ENCODE data around the gene ZC3HAV1. TPM values are rescaled to one million over a fixed set of nuclear protein-coding genes. Genes with fewer than 3 reads are reported as not detected.
"Not testable (repeated sequence)": the region's sequence is repeated elsewhere in the genome, so short reads cannot be mapped to it uniquely, and the experiment has no call there.

ZC3HAV1 gene
- total RNA-seq, 1 donor: 122 TPM

GRCh38 chr7:139081584-139081983, 27.9 kb downstream of the ZC3HAV1 start:
- no peak overlapping the region for H3K4me3 ChIP-seq (ENCODE audit: low read length)
- H3K4me1 ChIP-seq (ENCODE audit: insufficient read depth, low read length): peaks cover 38% of the 10 kb centered on the region

GRCh38 chr7:139080905-139081304, 28.6 kb downstream of the ZC3HAV1 start:
- H3K4me1 ChIP-seq (ENCODE audit: insufficient read depth, low read length): peaks cover 32% of the 10 kb centered on the region
- H3K4me3 ChIP-seq (ENCODE audit: low read length): no peak overlapping the region

More at GRCh38 chr7:139081584-139081983, 27.9 kb downstream of the ZC3HAV1 start:
- Histone ChIP-seq H3K27me3 (ENCODE audit: insufficient read depth, low read length) (no peaks in the 10 kb centered on the region), H3K9me3 (ENCODE audit: low read depth, low read length) (peaks cover 1% of the 10 kb centered on the region)

GRCh38 chr7:139079861-139080260, 29.7 kb downstream of the ZC3HAV1 start:
- peaks cover 24% of the 10 kb centered on the region for H3K4me1 ChIP-seq (ENCODE audit: insufficient read depth, low read length)

More at GRCh38 chr7:139080905-139081304, 28.6 kb downstream of the ZC3HAV1 start:
- Histone ChIP-seq H3K9me3 (ENCODE audit: low read depth, low read length) (no peaks in the 10 kb centered on the region), H3K27me3 (ENCODE audit: insufficient read depth, low read length) (no peaks in the 10 kb centered on the region)

GRCh38 chr7:139078911-139079310, 30.6 kb downstream of the ZC3HAV1 start:
- H3K27me3 ChIP-seq (ENCODE audit: insufficient read depth, low read length): no peaks in the 10 kb centered on the region
- no peak overlapping the region for H3K4me3 ChIP-seq (ENCODE audit: low read length)
- H3K4me1 ChIP-seq (ENCODE audit: insufficient read depth, low read length): peaks cover 21% of the 10 kb centered on the region
- H3K9me3 ChIP-seq (ENCODE audit: low read depth, low read length): no peaks in the 10 kb centered on the region

More at GRCh38 chr7:139079861-139080260, 29.7 kb downstream of the ZC3HAV1 start:
- Histone ChIP-seq H3K4me3 (ENCODE audit: low read length) (no peak overlapping the region), H3K9me3 (ENCODE audit: low read depth, low read length) (no peaks in the 10 kb centered on the region), H3K27me3 (ENCODE audit: insufficient read depth, low read length) (no peaks in the 10 kb centered on the region)

GRCh38 chr7:139078399-139078798, 31.1 kb downstream of the ZC3HAV1 start:
- Histone ChIP-seq H3K4me1 (ENCODE audit: insufficient read depth, low read length) (peaks cover 26% of the 10 kb centered on the region), H3K9me3 (ENCODE audit: low read depth, low read length) (no peaks in the 10 kb centered on the region), H3K27me3 (ENCODE audit: insufficient read depth, low read length) (no peaks in the 10 kb centered on the region), H3K4me3 (ENCODE audit: low read length) (no peak overlapping the region)

GRCh38 chr7:139077706-139078105, 31.8 kb downstream of the ZC3HAV1 start:
- not testable (repeated sequence) for H3K27me3 ChIP-seq (ENCODE audit: insufficient read depth, low read length); H3K9me3 ChIP-seq (ENCODE audit: low read depth, low read length); H3K4me3 ChIP-seq (ENCODE audit: low read length)
- H3K4me1 ChIP-seq (ENCODE audit: insufficient read depth, low read length): peaks cover 32% of the 10 kb centered on the region

GRCh38 chr7:139075871-139076686, 33.4 kb downstream of the ZC3HAV1 start:
- Histone ChIP-seq H3K4me1 (ENCODE audit: insufficient read depth, low read length) (peaks cover 44% of the 10 kb centered on the region), H3K4me3 (ENCODE audit: low read length) (no peak overlapping the region), H3K27me3 (ENCODE audit: insufficient read depth, low read length) (no peaks in the 10 kb centered on the region), H3K9me3 (ENCODE audit: low read depth, low read length) (no peaks in the 10 kb centered on the region)

- Histone ChIP-seq H3K4me3 (ENCODE audit: low read length) (no peak overlapping the region), H3K9me3 (ENCODE audit: low read depth, low read length) (no peaks in the 10 kb centered on the region)
These were observed 34.4 kb downstream of the ZC3HAV1 start for GRCh38 chr7:139075031-139075652.

GRCh38 chr7:139072796-139073195, 36.7 kb downstream of the ZC3HAV1 start:
- peaks cover 32% of the 10 kb centered on the region for H3K4me1 ChIP-seq (ENCODE audit: insufficient read depth, low read length)

More at GRCh38 chr7:139075031-139075652, 34.4 kb downstream of the ZC3HAV1 start:
- Histone ChIP-seq H3K4me1 (ENCODE audit: insufficient read depth, low read length) (peaks cover 36% of the 10 kb centered on the region), H3K27me3 (ENCODE audit: insufficient read depth, low read length) (no peaks in the 10 kb centered on the region)

GRCh38 chr7:139071680-139072079, 37.8 kb downstream of the ZC3HAV1 start:
- Histone ChIP-seq H3K4me3 (ENCODE audit: low read length) (no peak overlapping the region), H3K27me3 (ENCODE audit: insufficient read depth, low read length) (no peaks in the 10 kb centered on the region), H3K9me3 (ENCODE audit: low read depth, low read length) (no peaks in the 10 kb centered on the region), H3K4me1 (ENCODE audit: insufficient read depth, low read length) (peaks cover 32% of the 10 kb centered on the region)

More at GRCh38 chr7:139072796-139073195, 36.7 kb downstream of the ZC3HAV1 start:
- H3K9me3 ChIP-seq (ENCODE audit: low read depth, low read length): no peaks in the 10 kb centered on the region
- no peak overlapping the region for H3K4me3 ChIP-seq (ENCODE audit: low read length)
- no peaks in the 10 kb centered on the region for H3K27me3 ChIP-seq (ENCODE audit: insufficient read depth, low read length)

- Histone ChIP-seq H3K4me1 (ENCODE audit: insufficient read depth, low read length) (peaks cover 27% of the 10 kb centered on the region), H3K9me3 (ENCODE audit: low read depth, low read length) (no peaks in the 10 kb centered on the region), H3K4me3 (ENCODE audit: low read length) (no peak overlapping the region), H3K27me3 (ENCODE audit: insufficient read depth, low read length) (no peaks in the 10 kb centered on the region)
These were observed 40.7 kb downstream of the ZC3HAV1 start for GRCh38 chr7:139068544-139069399.

- peaks cover 4% of the 10 kb centered on the region for H3K4me1 ChIP-seq (ENCODE audit: insufficient read depth, low read length)
- no peaks in the 10 kb centered on the region for H3K9me3 ChIP-seq (ENCODE audit: low read depth, low read length)
These were observed 43.2 kb downstream of the ZC3HAV1 start for GRCh38 chr7:139066315-139066714.

GRCh38 chr7:139065323-139065722, 44.2 kb downstream of the ZC3HAV1 start:
- peaks cover 4% of the 10 kb centered on the region for H3K4me1 ChIP-seq (ENCODE audit: insufficient read depth, low read length)
- H3K9me3 ChIP-seq (ENCODE audit: low read depth, low read length): no peaks in the 10 kb centered on the region
- H3K4me3 ChIP-seq (ENCODE audit: low read length): no peak overlapping the region
- no peaks in the 10 kb centered on the region for H3K27me3 ChIP-seq (ENCODE audit: insufficient read depth, low read length)

More at GRCh38 chr7:139066315-139066714, 43.2 kb downstream of the ZC3HAV1 start:
- no peaks in the 10 kb centered on the region for H3K27me3 ChIP-seq (ENCODE audit: insufficient read depth, low read length)
- no peak overlapping the region for H3K4me3 ChIP-seq (ENCODE audit: low read length)

- no peak overlapping the region for H3K4me3 ChIP-seq (ENCODE audit: low read length)
- H3K4me1 ChIP-seq (ENCODE audit: insufficient read depth, low read length): peaks cover 3% of the 10 kb centered on the region
- H3K9me3 ChIP-seq (ENCODE audit: low read depth, low read length): no peaks in the 10 kb centered on the region
- H3K27me3 ChIP-seq (ENCODE audit: insufficient read depth, low read length): no peaks in the 10 kb centered on the region
These were observed 48.1 kb downstream of the ZC3HAV1 start for GRCh38 chr7:139061416-139061815.

Data from mononuclear cell (primary cell).